KG1 (cell line): ENCODE results near the gene DCC.

Experiments used
- DNase-seq: peaks from one replicate; lab custom pipeline; 2025; lab: John Stamatoyannopoulos, UW

Gene DCC

GRCh38 chr18:52602820-52603219, 262.8 kb downstream of the DCC start:
- no peak for DNase-seq

GRCh38 chr18:52605345-52605744, 265.3 kb downstream of the DCC start:
- DNase-seq = no peak

GRCh38 chr18:52607985-52608384, 268.0 kb downstream of the DCC start:
- DNase-seq = no peak

GRCh38 chr18:52610451-52611115, 270.6 kb downstream of the DCC start:
- DNase-seq = no peak

- no peak for DNase-seq
Measured at GRCh38 chr18:52612406-52612805, 272.4 kb downstream of the DCC start.

- no peak for DNase-seq
Measured at GRCh38 chr18:52615321-52615720, 275.3 kb downstream of the DCC start.

GRCh38 chr18:52615943-52616342, 275.9 kb downstream of the DCC start:
- no peak for DNase-seq

GRCh38 chr18:52617931-52618330, 277.9 kb downstream of the DCC start:
- no peak for DNase-seq

GRCh38 chr18:52620926-52621439, 281.0 kb downstream of the DCC start:
- no peak for DNase-seq

GRCh38 chr18:52624702-52625101, 284.7 kb downstream of the DCC start:
- no peak for DNase-seq

- no peak for DNase-seq
Measured at GRCh38 chr18:52636536-52636935, 296.5 kb downstream of the DCC start.

- no peak for DNase-seq
Measured at GRCh38 chr18:52648201-52648600, 308.2 kb downstream of the DCC start.

GRCh38 chr18:52652391-52652790, 312.4 kb downstream of the DCC start:
- no peak for DNase-seq

GRCh38 chr18:52657043-52657805, 317.2 kb downstream of the DCC start:
- no peak for DNase-seq

GRCh38 chr18:52667463-52668065, 327.6 kb downstream of the DCC start:
- DNase-seq = no peak

- no peak for DNase-seq
Measured at GRCh38 chr18:52670896-52671295, 330.9 kb downstream of the DCC start.

- DNase-seq = no peak
Measured at GRCh38 chr18:52678034-52678433, 338.0 kb downstream of the DCC start.

- no peak for DNase-seq
Measured at GRCh38 chr18:52678551-52678950, 338.6 kb downstream of the DCC start.

- DNase-seq = no peak
Measured at GRCh38 chr18:52679354-52679753, 339.4 kb downstream of the DCC start.

GRCh38 chr18:52682260-52682659, 342.3 kb downstream of the DCC start:
- no peak for DNase-seq

GRCh38 chr18:52685316-52685715, 345.3 kb downstream of the DCC start:
- no peak for DNase-seq

- DNase-seq = no peak
Measured at GRCh38 chr18:52691841-52692240, 351.8 kb downstream of the DCC start.

GRCh38 chr18:52694804-52695203, 354.8 kb downstream of the DCC start:
- no peak for DNase-seq
